ENCODE measurements around the gene POLR1G. TPM values are rescaled to one million over a fixed set of nuclear protein-coding genes. Genes with fewer than 3 reads are reported as not detected.

The POLR1G gene
- total and polyA plus RNA-seq, 9 of the 15 experiments (the other 6 are each of a cell fraction or from before 2014, with no cell fraction given), result 3.0 to 50.1 (median 27.4) TPM

DNA sequence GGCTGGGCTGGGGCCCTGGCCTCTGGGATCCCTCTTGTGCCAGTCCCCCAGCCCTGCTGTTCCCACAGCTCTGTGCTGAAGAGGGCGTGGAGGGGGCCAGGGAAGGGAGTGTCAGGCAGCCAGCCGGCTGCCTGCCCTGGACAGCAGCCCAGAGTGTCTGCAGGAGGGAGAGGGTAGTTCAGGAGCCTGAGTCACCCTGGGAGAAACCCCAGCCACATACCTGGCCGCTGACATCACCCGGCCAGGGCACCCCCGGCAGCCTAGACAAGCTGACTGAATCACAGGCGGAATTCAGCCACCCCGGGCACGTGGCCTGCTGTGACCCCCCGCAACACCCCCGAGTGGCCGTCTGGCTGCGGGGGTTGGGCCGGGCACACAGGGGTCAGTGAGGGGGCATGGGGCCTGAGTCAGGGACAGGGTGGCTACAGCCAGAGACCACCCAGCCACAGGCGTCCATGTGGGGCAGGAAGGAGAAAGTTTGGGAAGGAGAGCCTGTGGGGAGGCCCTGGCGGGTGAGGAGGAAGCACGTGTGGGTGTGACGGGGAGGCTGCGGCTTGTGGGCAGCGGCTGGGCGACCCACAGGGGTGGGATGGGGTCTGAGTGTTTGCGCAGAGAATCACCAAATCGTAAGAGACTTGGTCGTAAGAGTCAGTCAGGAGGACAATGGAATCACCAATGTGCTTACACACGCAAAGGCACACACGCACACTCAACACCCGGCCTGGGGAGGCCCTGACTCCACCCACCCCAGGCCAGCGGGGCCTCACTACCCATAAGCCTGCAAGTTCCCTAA, 49.5 kb downstream of the POLR1G start (continued):
- no peak for TF ChIP-seq CTCFL (IDR thresholded peaks at IDR 0.05; ENCODE audit: borderline replicate concordance, insufficient read depth, low read depth, low read length, poor library complexity, severe bottlenecking)
- TF ChIP-seq ZNF584 (CRISPR knock-in tag; IDR thresholded peaks at IDR 0.05; ENCODE audit: low read depth), result no peak
- TF ChIP-seq PCBP1 (IDR thresholded peaks at IDR 0.05; ENCODE audit: low read depth, low read length, poor library complexity, severe bottlenecking), result peak; percentile 52
- no peak for TF ChIP-seq NUFIP1 (IDR thresholded peaks at IDR 0.05; ENCODE audit: partially characterized antibody)
- TF ChIP-seq VEZF1 (CRISPR knock-in tag; IDR thresholded peaks at IDR 0.05), result peak; percentile 88
- TF ChIP-seq RBM14 (IDR thresholded peaks at IDR 0.05; ENCODE audit: borderline replicate concordance, insufficient read depth, low read depth, low read length), result 0 out of 2 replicates have a peak, but pooled peaks have one; percentile 53
- TF ChIP-seq GATAD2A (IDR thresholded peaks at IDR 0.05), result no peak; the same call in 1 of the 2 replicates
- no peak for TF ChIP-seq ZNF12 (CRISPR knock-in tag; IDR thresholded peaks at IDR 0.05)
- TF ChIP-seq ZFP36 (IDR thresholded peaks at IDR 0.05; ENCODE audit: low read depth, low read length, partially characterized antibody), result peak; percentile 13
- TF ChIP-seq MAFF (IDR thresholded peaks at IDR 0.05; ENCODE audit: low read length), result no peak; the same call in 1 of the 2 replicates
- TF ChIP-seq, protein P1, sequence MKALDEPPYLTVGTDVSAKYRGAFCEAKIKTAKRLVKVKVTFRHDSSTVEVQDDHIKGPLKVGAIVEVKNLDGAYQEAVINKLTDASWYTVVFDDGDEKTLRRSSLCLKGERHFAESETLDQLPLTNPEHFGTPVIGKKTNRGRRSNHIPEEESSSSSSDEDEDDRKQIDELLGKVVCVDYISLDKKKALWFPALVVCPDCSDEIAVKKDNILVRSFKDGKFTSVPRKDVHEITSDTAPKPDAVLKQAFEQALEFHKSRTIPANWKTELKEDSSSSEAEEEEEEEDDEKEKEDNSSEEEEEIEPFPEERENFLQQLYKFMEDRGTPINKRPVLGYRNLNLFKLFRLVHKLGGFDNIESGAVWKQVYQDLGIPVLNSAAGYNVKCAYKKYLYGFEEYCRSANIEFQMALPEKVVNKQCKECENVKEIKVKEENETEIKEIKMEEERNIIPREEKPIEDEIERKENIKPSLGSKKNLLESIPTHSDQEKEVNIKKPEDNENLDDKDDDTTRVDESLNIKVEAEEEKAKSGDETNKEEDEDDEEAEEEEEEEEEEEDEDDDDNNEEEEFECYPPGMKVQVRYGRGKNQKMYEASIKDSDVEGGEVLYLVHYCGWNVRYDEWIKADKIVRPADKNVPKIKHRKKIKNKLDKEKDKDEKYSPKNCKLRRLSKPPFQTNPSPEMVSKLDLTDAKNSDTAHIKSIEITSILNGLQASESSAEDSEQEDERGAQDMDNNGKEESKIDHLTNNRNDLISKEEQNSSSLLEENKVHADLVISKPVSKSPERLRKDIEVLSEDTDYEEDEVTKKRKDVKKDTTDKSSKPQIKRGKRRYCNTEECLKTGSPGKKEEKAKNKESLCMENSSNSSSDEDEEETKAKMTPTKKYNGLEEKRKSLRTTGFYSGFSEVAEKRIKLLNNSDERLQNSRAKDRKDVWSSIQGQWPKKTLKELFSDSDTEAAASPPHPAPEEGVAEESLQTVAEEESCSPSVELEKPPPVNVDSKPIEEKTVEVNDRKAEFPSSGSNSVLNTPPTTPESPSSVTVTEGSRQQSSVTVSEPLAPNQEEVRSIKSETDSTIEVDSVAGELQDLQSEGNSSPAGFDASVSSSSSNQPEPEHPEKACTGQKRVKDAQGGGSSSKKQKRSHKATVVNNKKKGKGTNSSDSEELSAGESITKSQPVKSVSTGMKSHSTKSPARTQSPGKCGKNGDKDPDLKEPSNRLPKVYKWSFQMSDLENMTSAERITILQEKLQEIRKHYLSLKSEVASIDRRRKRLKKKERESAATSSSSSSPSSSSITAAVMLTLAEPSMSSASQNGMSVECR (CRISPR knock-in tag; IDR thresholded peaks at IDR 0.05), result peak; percentile 86; the same call in 1 of the 2 replicates
- no peak for TF ChIP-seq CTCF (IDR thresholded peaks at IDR 0.05 in 2 of 3, conservative IDR thresholded peaks at IDR 0.05 in 1 of 3; ENCODE audit: insufficient read depth in 2 of 3, low read depth in 1 of 3, low read length in 3 of 3)
- TF ChIP-seq PHF8 (IDR thresholded peaks at IDR 0.05; ENCODE audit: borderline replicate concordance, low read length), result no peak; the same call in 1 of the 2 replicates
- peak; percentile 81 for TF ChIP-seq ARID1B (IDR thresholded peaks at IDR 0.05)
- no peak for TF ChIP-seq RHOXF2B (CRISPR knock-in tag; conservative IDR thresholded peaks at IDR 0.05)

Measured in K562 (cell line).